Measurements from ENCODE around the gene PLEKHA7. TPM values are rescaled to one million over a fixed set of nuclear protein-coding genes. Genes with fewer than 3 reads are reported as not detected.
"Not testable (repeated sequence)": the region's sequence is repeated elsewhere in the genome, so short reads cannot be mapped to it uniquely, and the experiment has no call there.

PLEKHA7 gene, protein sequence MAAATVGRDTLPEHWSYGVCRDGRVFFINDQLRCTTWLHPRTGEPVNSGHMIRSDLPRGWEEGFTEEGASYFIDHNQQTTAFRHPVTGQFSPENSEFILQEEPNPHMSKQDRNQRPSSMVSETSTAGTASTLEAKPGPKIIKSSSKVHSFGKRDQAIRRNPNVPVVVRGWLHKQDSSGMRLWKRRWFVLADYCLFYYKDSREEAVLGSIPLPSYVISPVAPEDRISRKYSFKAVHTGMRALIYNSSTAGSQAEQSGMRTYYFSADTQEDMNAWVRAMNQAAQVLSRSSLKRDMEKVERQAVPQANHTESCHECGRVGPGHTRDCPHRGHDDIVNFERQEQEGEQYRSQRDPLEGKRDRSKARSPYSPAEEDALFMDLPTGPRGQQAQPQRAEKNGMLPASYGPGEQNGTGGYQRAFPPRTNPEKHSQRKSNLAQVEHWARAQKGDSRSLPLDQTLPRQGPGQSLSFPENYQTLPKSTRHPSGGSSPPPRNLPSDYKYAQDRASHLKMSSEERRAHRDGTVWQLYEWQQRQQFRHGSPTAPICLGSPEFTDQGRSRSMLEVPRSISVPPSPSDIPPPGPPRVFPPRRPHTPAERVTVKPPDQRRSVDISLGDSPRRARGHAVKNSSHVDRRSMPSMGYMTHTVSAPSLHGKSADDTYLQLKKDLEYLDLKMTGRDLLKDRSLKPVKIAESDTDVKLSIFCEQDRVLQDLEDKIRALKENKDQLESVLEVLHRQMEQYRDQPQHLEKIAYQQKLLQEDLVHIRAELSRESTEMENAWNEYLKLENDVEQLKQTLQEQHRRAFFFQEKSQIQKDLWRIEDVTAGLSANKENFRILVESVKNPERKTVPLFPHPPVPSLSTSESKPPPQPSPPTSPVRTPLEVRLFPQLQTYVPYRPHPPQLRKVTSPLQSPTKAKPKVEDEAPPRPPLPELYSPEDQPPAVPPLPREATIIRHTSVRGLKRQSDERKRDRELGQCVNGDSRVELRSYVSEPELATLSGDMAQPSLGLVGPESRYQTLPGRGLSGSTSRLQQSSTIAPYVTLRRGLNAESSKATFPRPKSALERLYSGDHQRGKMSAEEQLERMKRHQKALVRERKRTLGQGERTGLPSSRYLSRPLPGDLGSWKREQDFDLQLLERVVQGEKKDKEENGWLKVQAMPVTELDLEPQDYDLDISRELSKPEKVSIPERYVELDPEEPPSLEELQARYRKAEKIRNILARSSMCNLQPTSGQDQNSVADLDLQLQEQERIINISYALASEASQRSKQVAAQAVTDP
- total RNA-seq (2022) (57.6 and 59.7 TPM in 2 replicates), Bru-seq, nascent RNA (percentile 82 among the genes with signal in this experiment), BruChase-seq, experiment 1, labeled RNA remaining after a 2-hour chase (percentile 76 among the genes with signal in this experiment), BruChase-seq, experiment 2, labeled RNA remaining after a 6-hour chase (percentile 74 among the genes with signal in this experiment)
- long read RNA-seq, full-length matches to known transcripts: 1 of 38 reads
- long read RNA-seq, partial matches to known transcripts: 21 of 38 reads
- long read RNA-seq, other reads (novel, unspliced or antisense): 16 of 38 reads

DNA sequence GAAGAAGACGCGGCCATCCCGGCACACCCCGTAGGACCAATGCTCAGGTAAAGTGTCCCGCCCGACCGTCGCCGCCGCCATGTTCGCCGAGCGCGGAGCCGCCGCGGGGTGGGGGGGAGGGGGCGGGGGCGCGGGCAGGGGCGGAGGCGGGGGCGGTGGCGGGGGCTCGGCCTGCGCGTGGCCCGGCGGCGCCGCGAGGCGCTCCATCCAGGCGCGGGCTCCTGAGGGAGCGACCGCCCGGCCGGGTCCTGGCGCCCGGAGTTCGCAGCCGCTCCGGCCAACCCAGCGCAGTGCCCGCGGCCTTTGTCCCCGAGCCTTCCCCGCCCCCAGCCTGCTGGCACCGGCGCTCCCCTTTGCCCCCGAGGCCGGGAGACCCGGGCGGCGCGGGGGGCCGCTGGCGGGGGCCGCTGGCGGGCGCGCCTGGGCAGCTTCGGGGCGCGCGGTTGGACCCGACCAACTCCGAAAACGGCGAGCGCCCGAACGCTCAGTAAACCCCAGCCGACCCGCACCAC is at the start of gene PLEKHA7:
Gene PLEKHA7 (minus strand): TSS at position 94 of the 512 bp plus-strand sequence. CDS start 13 bp downstream, at position 81.
- Mint-ChIP-seq H3K4me3 (ENCODE audit: unreplicated experiment) (no peak within 1 kb of the TSS), H3K9me3 (ENCODE audit: unreplicated experiment) (no peaks in the 10 kb centered on the region), H3K27me3 (ENCODE audit: insufficient read depth, unreplicated experiment) (no peaks in the 10 kb centered on the region), H3K27ac (ENCODE audit: unreplicated experiment) (peak within 1 kb of the TSS; percentile 66), H3K4me1 (ENCODE audit: low read depth, unreplicated experiment) (peaks cover 8% of the 10 kb centered on the region), H3K36me3 (ENCODE audit: insufficient read depth, unreplicated experiment) (peaks cover 10% of the 10 kb centered on the region)
- peak in 1 of 2 experiments; percentile 68 for DNase-seq
- Histone ChIP-seq H3K4me1 (peaks cover 22% of the 10 kb centered on the region), H3K4me3 (ENCODE audit: low read depth, low read length) (peak within 1 kb of the TSS; percentile 56), H3K36me3 (ENCODE audit: control insufficient read depth, insufficient read depth, low read length) (no peaks in the 10 kb centered on the region), H3K27me3 (replicated peaks; ENCODE audit: control insufficient read depth, insufficient read depth, low read length) (no peaks in the 10 kb centered on the region), H3K9me3 (no peaks in the 10 kb centered on the region)
- TF ChIP-seq, protein P1, sequence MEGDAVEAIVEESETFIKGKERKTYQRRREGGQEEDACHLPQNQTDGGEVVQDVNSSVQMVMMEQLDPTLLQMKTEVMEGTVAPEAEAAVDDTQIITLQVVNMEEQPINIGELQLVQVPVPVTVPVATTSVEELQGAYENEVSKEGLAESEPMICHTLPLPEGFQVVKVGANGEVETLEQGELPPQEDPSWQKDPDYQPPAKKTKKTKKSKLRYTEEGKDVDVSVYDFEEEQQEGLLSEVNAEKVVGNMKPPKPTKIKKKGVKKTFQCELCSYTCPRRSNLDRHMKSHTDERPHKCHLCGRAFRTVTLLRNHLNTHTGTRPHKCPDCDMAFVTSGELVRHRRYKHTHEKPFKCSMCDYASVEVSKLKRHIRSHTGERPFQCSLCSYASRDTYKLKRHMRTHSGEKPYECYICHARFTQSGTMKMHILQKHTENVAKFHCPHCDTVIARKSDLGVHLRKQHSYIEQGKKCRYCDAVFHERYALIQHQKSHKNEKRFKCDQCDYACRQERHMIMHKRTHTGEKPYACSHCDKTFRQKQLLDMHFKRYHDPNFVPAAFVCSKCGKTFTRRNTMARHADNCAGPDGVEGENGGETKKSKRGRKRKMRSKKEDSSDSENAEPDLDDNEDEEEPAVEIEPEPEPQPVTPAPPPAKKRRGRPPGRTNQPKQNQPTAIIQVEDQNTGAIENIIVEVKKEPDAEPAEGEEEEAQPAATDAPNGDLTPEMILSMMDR (IDR thresholded peaks at IDR 0.05; ENCODE audit: insufficient read depth in 1 of 2, low read depth in 1 of 2, low read length in 1 of 2, severe bottlenecking in 1 of 2, unreplicated experiment in 1 of 2): no peak
- intact Hi-C loops (cut with micrococcal nuclease; ENCODE audit: unreplicated experiment): loop anchor here (2.0 kb wide), 1 partner anchor 58 kb away; no protein-coding TSS in a partner anchor
- ChIA-PET POLR2A (interaction anchor here (0.8 to 1.3 kb wide), 4 partner anchors 63 to 91 kb away, joined by 3 to 6 read pairs (median 4); partner anchors contain the start of gene RPS13), CTCF (interaction anchor here (0.8 to 2.2 kb wide), 3 partner anchors 49 to 68 kb away, joined by 3 to 13 read pairs (median 9); no protein-coding TSS in a partner anchor)
- no TSS peak for BruUV-seq (replicated peaks)

DNA sequence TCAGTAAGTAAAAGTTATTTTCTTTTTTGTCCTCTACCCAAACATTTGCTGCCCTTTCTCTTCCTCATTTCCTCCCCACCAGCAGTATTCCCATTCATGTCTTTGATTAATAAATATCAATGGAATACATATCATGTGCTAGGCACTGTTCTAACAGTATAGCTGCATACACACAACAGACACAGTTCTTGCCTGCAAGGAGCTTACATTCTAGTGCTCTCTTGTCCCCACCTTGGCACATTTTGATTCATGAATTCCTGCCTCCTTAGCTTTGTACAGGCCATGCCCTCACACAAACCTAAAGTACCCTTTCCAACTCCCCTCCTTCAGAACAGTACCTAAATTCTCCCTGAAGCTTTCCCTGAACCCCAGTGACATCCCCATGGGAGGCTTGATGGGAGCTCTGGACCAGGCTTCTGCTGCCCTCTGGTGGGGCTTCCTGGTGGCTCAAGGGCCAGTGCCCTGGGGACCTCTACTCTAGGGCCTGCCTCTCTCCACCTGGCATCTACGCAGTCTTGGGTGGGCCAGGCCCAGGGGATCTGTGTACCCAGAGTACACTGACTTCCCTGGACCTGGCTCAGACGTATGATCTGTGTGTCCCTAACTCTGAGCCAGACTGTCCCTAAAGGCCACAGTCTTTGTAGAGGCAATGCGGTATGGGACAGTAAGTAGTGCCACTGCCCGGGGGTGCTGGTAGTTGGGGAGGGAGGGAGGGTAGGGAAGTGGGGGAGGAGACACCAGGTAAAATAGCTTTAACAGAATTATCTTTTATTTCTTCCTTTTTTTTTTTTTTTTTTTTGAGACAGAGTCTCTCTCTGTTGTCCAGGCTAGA is 49.2 kb upstream of the PLEKHA7 start:
- H3K4me3 Mint-ChIP-seq (ENCODE audit: unreplicated experiment): no peak overlapping the region
- Histone ChIP-seq H3K36me3 (ENCODE audit: control insufficient read depth, insufficient read depth, low read length) (no peaks in the 10 kb centered on the region), H3K4me1 (no peaks in the 10 kb centered on the region), H3K4me3 (ENCODE audit: low read depth, low read length) (no peak overlapping the region), H3K27me3 (replicated peaks; ENCODE audit: control insufficient read depth, insufficient read depth, low read length) (no peaks in the 10 kb centered on the region), H3K9me3 (0 out of 2 replicates have a peak, but pooled peaks cover 7% of the 10 kb centered on the region)
- ChIA-PET POLR2A (interaction anchor here (1.0 to 1.2 kb wide), 2 partner anchors 14 to 117 kb away, joined by 3 to 4 read pairs; partner anchors contain the start of gene RPS13), CTCF (interaction anchor here (0.9 to 2.6 kb wide), 16 partner anchors 14 to 243 kb away, joined by 3 to 44 read pairs (median 4); partner anchors contain the start of genes PLEKHA7 and RPS13)
- TF ChIP-seq, protein P1 (IDR thresholded peaks at IDR 0.05; ENCODE audit: insufficient read depth in 1 of 2, low read depth in 1 of 2, low read length in 1 of 2, severe bottlenecking in 1 of 2, unreplicated experiment in 1 of 2): peak; percentile 90 to 93
- no peaks in the 10 kb centered on the region for H3K27me3 Mint-ChIP-seq (ENCODE audit: insufficient read depth, unreplicated experiment)
- no peak overlapping the region for H3K27ac Mint-ChIP-seq (ENCODE audit: unreplicated experiment)
- H3K36me3 Mint-ChIP-seq (ENCODE audit: insufficient read depth, unreplicated experiment): peaks cover 7% of the 10 kb centered on the region
- peak; percentile 79 to 88 for DNase-seq
- peaks cover 25% of the 10 kb centered on the region for H3K9me3 Mint-ChIP-seq (ENCODE audit: unreplicated experiment)
- no peaks in the 10 kb centered on the region for H3K4me1 Mint-ChIP-seq (ENCODE audit: low read depth, unreplicated experiment)
- BruUV-seq (replicated peaks): no TSS peak
- intact Hi-C loops (cut with micrococcal nuclease; ENCODE audit: unreplicated experiment): loop anchor here (1.0 to 2.0 kb wide), 6 partner anchors 27 to 279 kb away; no protein-coding TSS in a partner anchor

DNA sequence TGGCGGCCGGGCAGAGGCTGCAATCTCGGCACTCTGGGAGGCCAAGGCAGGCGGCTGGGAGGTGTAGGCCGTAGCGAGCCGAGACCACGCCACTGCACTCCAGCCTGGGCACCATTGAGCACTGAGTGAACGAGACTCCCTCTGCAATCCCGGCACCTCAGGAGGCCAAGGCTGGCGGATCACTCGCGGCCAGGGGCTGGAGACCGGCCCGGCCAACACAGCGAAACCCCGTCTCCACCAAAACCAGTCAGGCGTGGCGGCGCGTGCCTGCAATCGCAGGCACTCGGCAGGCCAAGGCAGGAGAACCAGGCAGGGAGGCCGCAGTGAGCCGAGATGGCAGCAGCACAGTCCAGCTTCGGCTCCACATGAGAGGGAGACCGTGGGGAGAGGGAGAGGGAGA is 36.9 kb upstream of the PLEKHA7 start:
- H3K9me3 ChIP-seq; BruUV-seq (replicated peaks); CTCF ChIA-PET; H3K36me3 ChIP-seq (ENCODE audit: control insufficient read depth, insufficient read depth, low read length); H3K4me3 ChIP-seq (ENCODE audit: low read depth, low read length); H3K4me3 Mint-ChIP-seq (ENCODE audit: unreplicated experiment); intact Hi-C loops (cut with micrococcal nuclease; ENCODE audit: unreplicated experiment); H3K27me3 Mint-ChIP-seq (ENCODE audit: insufficient read depth, unreplicated experiment); H3K27me3 ChIP-seq (replicated peaks; ENCODE audit: control insufficient read depth, insufficient read depth, low read length); H3K9me3 Mint-ChIP-seq (ENCODE audit: unreplicated experiment); DNase-seq; H3K27ac Mint-ChIP-seq (ENCODE audit: unreplicated experiment); POLR2A ChIA-PET: not testable (repeated sequence)
- peaks cover 27% of the 10 kb centered on the region for H3K4me1 ChIP-seq
- H3K4me1 Mint-ChIP-seq (ENCODE audit: low read depth, unreplicated experiment): peaks cover 16% of the 10 kb centered on the region
- peaks cover 20% of the 10 kb centered on the region for H3K36me3 Mint-ChIP-seq (ENCODE audit: insufficient read depth, unreplicated experiment)

DNA sequence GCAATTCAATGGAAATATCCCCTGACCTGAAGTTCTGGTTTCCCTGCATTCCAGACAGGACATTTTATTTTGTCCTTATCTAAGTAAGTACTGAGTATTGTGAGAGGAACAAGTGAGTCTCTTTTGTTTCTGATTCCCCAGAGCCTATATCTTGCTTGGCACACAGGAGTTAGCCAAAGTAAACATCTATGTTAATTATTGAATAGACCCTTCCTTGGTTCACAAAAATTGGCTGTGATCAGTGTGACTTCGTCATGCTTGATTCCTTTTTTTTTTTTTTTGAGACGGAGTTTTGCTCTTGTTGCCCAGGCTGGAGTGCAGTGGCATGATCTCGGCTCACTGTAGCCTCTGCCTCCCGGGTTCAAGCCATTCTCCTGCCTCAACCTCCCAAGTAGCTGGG is 34.3 kb upstream of the PLEKHA7 start:
- DNase-seq: peak; percentile 58 to 70
- Mint-ChIP-seq H3K4me1 (ENCODE audit: low read depth, unreplicated experiment) (peaks cover 30% of the 10 kb centered on the region), H3K27ac (ENCODE audit: unreplicated experiment) (peak overlapping the region; percentile 59), H3K9me3 (ENCODE audit: unreplicated experiment) (peaks cover 11% of the 10 kb centered on the region), H3K36me3 (ENCODE audit: insufficient read depth, unreplicated experiment) (peaks cover 20% of the 10 kb centered on the region), H3K4me3 (ENCODE audit: unreplicated experiment) (peak overlapping the region; percentile 54)
- intact Hi-C loops (cut with micrococcal nuclease; ENCODE audit: unreplicated experiment): loop anchor here (1.0 to 5.0 kb wide), 3 partner anchors 29 to 101 kb away; partner anchors contain the start of gene RPS13
- H3K9me3 ChIP-seq; POLR2A ChIA-PET; H3K27me3 ChIP-seq (replicated peaks; ENCODE audit: control insufficient read depth, insufficient read depth, low read length); H3K4me3 ChIP-seq (ENCODE audit: low read depth, low read length); H3K27me3 Mint-ChIP-seq (ENCODE audit: insufficient read depth, unreplicated experiment); H3K36me3 ChIP-seq (ENCODE audit: control insufficient read depth, insufficient read depth, low read length); BruUV-seq (replicated peaks): not testable (repeated sequence)
- peaks cover 35% of the 10 kb centered on the region for H3K4me1 ChIP-seq
- CTCF ChIA-PET: interaction anchor here (1.2 kb wide), 1 partner anchor 39 kb away, joined by 4 read pairs; no protein-coding TSS in a partner anchor

Measured in Caco-2 (cell line).